IPS-NIHi11 (cell line): ENCODE results near the gene MTMR12.

ENCODE experiments used
- DNase-seq: peaks from one replicate; pipeline ENCODE4 v3.0.0; 2012; ENCODE audit warnings: mixed read lengths, low spot score

MTMR12 gene

GRCh38 chr5:32274548-32275395 lies 38.0 kb downstream of the MTMR12 start:
- DNase-seq = no peak

- DNase-seq = no peak
Observed at GRCh38 chr5:32273821-32274220, 38.9 kb downstream of the MTMR12 start.

GRCh38 chr5:32272746-32273145 lies 40.0 kb downstream of the MTMR12 start:
- DNase-seq = no peak

GRCh38 chr5:32270946-32271345 lies 41.8 kb downstream of the MTMR12 start:
- no peak for DNase-seq

- no peak for DNase-seq
Observed at GRCh38 chr5:32270178-32270577, 42.6 kb downstream of the MTMR12 start.

- DNase-seq = no peak
Observed at GRCh38 chr5:32265902-32266301, 46.8 kb downstream of the MTMR12 start.

- DNase-seq = no peak
Observed at GRCh38 chr5:32264957-32265572, 47.7 kb downstream of the MTMR12 start.

- no peak for DNase-seq
Observed at GRCh38 chr5:32263684-32264083, 49.1 kb downstream of the MTMR12 start.

GRCh38 chr5:32261198-32261597 lies 51.5 kb downstream of the MTMR12 start:
- DNase-seq = no peak

- DNase-seq = no peak
Observed at GRCh38 chr5:32259033-32259432, 53.7 kb downstream of the MTMR12 start.

GRCh38 chr5:32258424-32258823 lies 54.3 kb downstream of the MTMR12 start:
- DNase-seq = no peak

- DNase-seq = no peak
Observed at GRCh38 chr5:32255540-32255900, 57.2 kb downstream of the MTMR12 start.

- no peak for DNase-seq
Observed at GRCh38 chr5:32254881-32255539, 57.7 kb downstream of the MTMR12 start.

- DNase-seq = no peak
Observed at GRCh38 chr5:32251871-32252458, 60.8 kb downstream of the MTMR12 start.

- DNase-seq = no peak
Observed at GRCh38 chr5:32249668-32250067, 63.1 kb downstream of the MTMR12 start.

GRCh38 chr5:32245742-32246141 lies 67.0 kb downstream of the MTMR12 start:
- DNase-seq = no peak

GRCh38 chr5:32244017-32244416 lies 68.7 kb downstream of the MTMR12 start:
- DNase-seq = no peak

GRCh38 chr5:32241034-32241783 lies 71.5 kb downstream of the MTMR12 start:
- DNase-seq = peak; percentile 32

- DNase-seq = no peak
Observed at GRCh38 chr5:32239385-32239784, 73.4 kb downstream of the MTMR12 start.

GRCh38 chr5:32233696-32234447 lies 78.9 kb downstream of the MTMR12 start:
- DNase-seq = no peak

GRCh38 chr5:32233220-32233695 lies 79.5 kb downstream of the MTMR12 start:
- DNase-seq = no peak
